GM12874 (cell line): ENCODE data around the gene LYPD5.

Experiments
- CTCF ChIP-seq: IDR thresholded peaks from 2 replicates; pipeline ENCODE4 v1.5.1; 2011; ENCODE audit warnings: low read depth, mild to moderate bottlenecking, control low read depth, low read length, moderate library complexity; ENCODE audit not compliant: insufficient read depth

The LYPD5 gene

DNA sequence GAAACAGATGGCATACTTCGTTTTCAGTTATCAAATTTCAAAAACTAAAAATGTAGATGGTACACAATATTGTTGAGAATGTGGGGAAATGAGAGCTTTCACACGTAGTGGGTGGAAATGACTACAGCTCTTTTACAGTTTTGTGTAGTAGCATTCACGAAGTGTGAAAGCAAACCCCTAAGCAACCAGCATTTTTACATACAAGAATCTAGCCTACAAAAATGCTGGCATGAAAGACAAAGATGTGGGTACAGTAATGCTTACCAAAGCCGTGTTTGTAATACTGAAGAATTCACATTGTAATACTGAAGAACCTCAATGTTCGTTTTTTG is 18.6 kb upstream of the LYPD5 start:
- TF ChIP-seq CTCF, result no peak

GRCh38 chr19:43820098-43820883 is 18.0 kb upstream of the LYPD5 start:
- TF ChIP-seq CTCF, result no peak

DNA sequence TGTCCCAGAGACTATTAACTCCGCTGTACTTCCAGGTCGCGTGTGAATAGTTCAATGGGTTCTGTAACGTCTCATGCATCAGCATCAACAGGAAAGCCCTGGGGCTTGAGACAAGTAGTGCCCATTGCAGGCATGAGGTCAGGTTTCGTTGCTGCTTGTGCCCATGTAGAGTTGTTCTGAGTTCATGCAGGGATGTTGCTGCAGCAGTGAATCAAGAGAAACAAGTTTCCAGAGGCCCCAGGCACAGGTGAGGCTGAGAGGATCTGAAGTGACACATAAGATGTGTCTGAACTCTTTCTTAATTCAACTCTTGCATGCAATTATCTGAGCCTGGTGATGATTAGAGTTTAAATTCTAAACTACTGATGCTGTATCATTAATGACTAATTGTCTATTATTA is 16.3 kb upstream of the LYPD5 start:
- TF ChIP-seq CTCF, result no peak

DNA sequence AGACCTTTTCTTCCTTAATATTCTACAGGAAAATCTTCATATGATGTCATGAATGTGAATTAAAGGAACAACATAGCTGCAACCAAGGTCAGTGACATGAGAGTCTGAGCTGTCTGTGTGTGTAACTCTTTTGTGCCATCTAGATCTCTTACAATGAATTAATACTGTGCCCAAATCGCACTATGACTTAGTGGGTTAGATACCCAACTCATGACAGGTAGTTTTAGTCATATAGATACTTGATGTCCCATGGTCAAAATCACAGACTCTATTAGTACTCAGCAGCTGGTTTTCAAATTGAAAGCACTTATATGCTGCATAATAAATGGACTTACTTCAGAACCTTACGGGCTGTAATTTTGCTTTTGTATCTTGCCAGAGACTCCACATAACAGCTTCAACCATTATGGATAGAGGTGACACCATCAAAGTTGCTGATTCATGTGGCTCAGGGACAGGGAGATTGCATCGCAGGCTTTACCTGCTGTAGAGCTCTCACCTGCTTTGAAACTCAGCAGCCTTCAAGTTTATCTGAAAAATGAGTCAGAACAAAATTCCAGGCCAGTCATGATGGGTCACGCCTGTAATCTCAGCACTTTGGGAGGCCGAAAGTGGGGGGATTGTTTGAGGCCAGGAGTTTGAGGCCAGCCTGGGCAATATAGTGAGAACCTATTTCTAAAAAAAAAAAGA is 12.6 kb upstream of the LYPD5 start:
- no peak for TF ChIP-seq CTCF

DNA sequence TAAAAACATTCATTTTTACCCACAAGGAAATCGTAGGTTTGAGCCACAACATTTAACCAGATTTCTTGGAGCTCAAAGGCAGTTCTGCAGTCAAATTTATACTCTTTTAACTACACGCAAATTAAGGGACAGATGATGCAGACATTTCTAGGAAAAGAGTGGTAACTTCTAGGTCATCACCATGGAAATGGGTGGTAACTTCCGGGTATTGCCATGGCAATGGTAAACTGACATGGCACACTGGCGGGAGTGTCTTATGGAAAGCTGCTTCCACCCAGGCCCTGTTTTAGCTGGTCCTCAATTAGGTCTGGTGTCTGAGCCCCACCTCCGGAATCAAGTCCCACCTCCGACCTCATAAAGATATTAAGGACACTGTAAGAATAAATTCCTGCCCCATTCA is 10.4 kb upstream of the LYPD5 start:
- no peak for TF ChIP-seq CTCF

GRCh38 chr19:43812259-43812658 is 10.0 kb upstream of the LYPD5 start:
- TF ChIP-seq CTCF, result no peak

- TF ChIP-seq CTCF, result no peak
Observed at GRCh38 chr19:43811837-43812236, 9.6 kb upstream of the LYPD5 start.
